Measurements from ENCODE around the gene SMARCA4. TPM values are rescaled to one million over a fixed set of nuclear protein-coding genes. Genes with fewer than 3 reads are reported as not detected.

Gene SMARCA4
- total and polyA plus RNA-seq, 11 donors, result 34.1 to 70.9 (median 48.6) TPM

- Histone ChIP-seq H3K27me3 (no peaks in the 10 kb centered on the region), H3K36me3 (peaks cover 0 to 3% (median 0%) of the 10 kb centered on the region in 9 donors), H3K4me3 (peak overlapping the region in 1 of 12 donors; percentile 87), H3K9me3 (no peaks in the 10 kb centered on the region), H3K27ac (no peak overlapping the region), H3K4me1 (peaks cover 0 to 23% (median 18%) of the 10 kb centered on the region in 12 donors)
- no peak for TF ChIP-seq POLR2A (IDR thresholded peaks at IDR 0.05)
- no peak for TF ChIP-seq CTCF (IDR thresholded peaks at IDR 0.05)
- WGBS, 4 donors, result 88 to 91% (median 90%) methylated on average over 10 of the region's 10 CpGs
- intact Hi-C loops (cut with DNase I), result no loop called here
- DNase-seq (no peak), ATAC-seq (no peak)
These were observed 2.0 kb downstream of the SMARCA4 start for GRCh38 chr19:10962863-10963262.

GRCh38 chr19:10963865-10964264 lies 3.0 kb downstream of the SMARCA4 start:
- peaks cover 0 to 3% (median 0%) of the 10 kb centered on the region in 9 donors for H3K36me3 ChIP-seq
- peaks cover 0 to 32% (median 21%) of the 10 kb centered on the region in 12 donors for H3K4me1 ChIP-seq
- no peaks in the 10 kb centered on the region for H3K27me3 ChIP-seq
- H3K27ac ChIP-seq, result no peak overlapping the region
- no peaks in the 10 kb centered on the region for H3K9me3 ChIP-seq
- DNase-seq, result no peak
- intact Hi-C loops (cut with DNase I), result no loop called here
- 79 to 86% (median 84%) methylated on average over 4 of the region's 4 CpGs for WGBS, 4 donors
- TF ChIP-seq POLR2A (IDR thresholded peaks at IDR 0.05) (no peak), CTCF (IDR thresholded peaks at IDR 0.05) (no peak)
- no peak for ATAC-seq
- no peak overlapping the region for H3K4me3 ChIP-seq

- Histone ChIP-seq H3K4me1 (peaks cover 0 to 29% (median 17%) of the 10 kb centered on the region in 12 donors), H3K4me3 (no peak overlapping the region), H3K27me3 (no peaks in the 10 kb centered on the region), H3K9me3 (no peaks in the 10 kb centered on the region), H3K27ac (no peak overlapping the region), H3K36me3 (peaks cover 0 to 3% (median 0%) of the 10 kb centered on the region in 9 donors)
- DNase-seq (no peak), ATAC-seq (no peak)
- intact Hi-C loops (cut with DNase I), result no loop called here
- WGBS, 4 donors, result 96 to 99% (median 98%) methylated on average over 4 of the region's 4 CpGs
- no peak for TF ChIP-seq CTCF (IDR thresholded peaks at IDR 0.05)
- TF ChIP-seq POLR2A (IDR thresholded peaks at IDR 0.05), result no peak
These were observed 4.1 kb downstream of the SMARCA4 start for GRCh38 chr19:10964903-10965302.

- intact Hi-C loops (cut with DNase I), result no loop called here
- no peak overlapping the region for H3K27ac ChIP-seq
- TF ChIP-seq POLR2A (IDR thresholded peaks at IDR 0.05) (no peak), CTCF (IDR thresholded peaks at IDR 0.05) (no peak)
- no peak for DNase-seq
- H3K4me1 ChIP-seq, result peaks cover 0 to 26% (median 15%) of the 10 kb centered on the region in 12 donors
- 78 to 83% (median 82%) methylated on average over 6 of the region's 6 CpGs for WGBS, 4 donors
- H3K27me3 ChIP-seq, result no peaks in the 10 kb centered on the region
- no peaks in the 10 kb centered on the region for H3K9me3 ChIP-seq
- ATAC-seq, result no peak
- H3K4me3 ChIP-seq, result no peak overlapping the region
- peaks cover 0 to 3% (median 0%) of the 10 kb centered on the region in 9 donors for H3K36me3 ChIP-seq
These were observed 4.6 kb downstream of the SMARCA4 start for GRCh38 chr19:10965398-10965797.
